ENCODE data around the gene CALN1.

DNA sequence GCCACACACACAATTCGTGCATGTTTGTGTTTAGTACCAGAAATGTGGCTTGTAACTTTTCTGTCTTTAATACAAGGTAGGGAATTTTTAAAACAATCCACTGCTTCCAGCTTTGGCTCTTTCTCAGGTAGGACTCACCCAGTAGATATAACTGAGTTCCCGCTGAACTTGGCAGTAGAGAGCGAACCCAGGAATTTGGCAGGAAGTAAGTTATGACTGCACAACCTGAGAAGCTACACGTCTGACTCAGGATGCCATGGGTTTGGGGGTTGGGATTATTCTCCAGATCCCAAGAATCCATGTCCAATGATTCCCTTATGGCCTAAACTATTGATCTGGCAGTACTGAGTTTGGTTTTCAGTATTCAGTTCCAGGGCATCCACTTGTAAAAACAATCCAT, 499.7 kb downstream of the CALN1 start:
- TF ChIP-seq, protein P1, sequence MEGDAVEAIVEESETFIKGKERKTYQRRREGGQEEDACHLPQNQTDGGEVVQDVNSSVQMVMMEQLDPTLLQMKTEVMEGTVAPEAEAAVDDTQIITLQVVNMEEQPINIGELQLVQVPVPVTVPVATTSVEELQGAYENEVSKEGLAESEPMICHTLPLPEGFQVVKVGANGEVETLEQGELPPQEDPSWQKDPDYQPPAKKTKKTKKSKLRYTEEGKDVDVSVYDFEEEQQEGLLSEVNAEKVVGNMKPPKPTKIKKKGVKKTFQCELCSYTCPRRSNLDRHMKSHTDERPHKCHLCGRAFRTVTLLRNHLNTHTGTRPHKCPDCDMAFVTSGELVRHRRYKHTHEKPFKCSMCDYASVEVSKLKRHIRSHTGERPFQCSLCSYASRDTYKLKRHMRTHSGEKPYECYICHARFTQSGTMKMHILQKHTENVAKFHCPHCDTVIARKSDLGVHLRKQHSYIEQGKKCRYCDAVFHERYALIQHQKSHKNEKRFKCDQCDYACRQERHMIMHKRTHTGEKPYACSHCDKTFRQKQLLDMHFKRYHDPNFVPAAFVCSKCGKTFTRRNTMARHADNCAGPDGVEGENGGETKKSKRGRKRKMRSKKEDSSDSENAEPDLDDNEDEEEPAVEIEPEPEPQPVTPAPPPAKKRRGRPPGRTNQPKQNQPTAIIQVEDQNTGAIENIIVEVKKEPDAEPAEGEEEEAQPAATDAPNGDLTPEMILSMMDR (IDR thresholded peaks at IDR 0.05): no peak
- no peak for TF ChIP-seq POLR2A (IDR thresholded peaks at IDR 0.05)
